VCaP (cell line): ENCODE data around the gene IMPACT.
A peak's percentile ranks its signal among the peaks of the same experiment; 100 is the strongest.

Source experiments
- H3K27ac ChIP-seq: fragments of 450-650 bp; 2 replicates; pipeline ENCODE4 v1.5.1; 2017
- TF ChIP-seq, protein P1 (sequence below): fragments of 450-650 bp; conservative IDR thresholded peaks from 2 replicates; pipeline ENCODE4 v1.5.1; 2017; ENCODE audit warnings: mild to moderate bottlenecking, moderate library complexity

IMPACT gene

DNA sequence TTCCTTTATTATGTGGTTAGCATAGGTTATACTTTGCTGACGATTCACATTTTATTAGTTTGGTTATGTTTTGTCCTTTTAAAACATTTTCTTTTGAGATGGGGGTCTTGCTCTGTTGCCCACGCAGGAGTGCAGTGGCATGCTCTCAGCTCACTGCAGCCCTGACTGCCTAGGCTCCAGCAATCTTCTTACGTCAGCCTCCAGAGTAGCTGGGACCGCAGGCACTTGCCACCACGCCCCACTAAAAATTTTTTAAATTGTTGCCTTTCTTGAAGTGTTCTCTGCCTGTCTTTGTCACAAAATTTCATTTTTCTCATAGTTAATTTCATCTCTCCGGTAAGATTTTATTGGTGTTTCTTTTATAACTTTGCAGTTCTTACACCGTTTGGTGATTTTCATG lies 52.9 kb downstream of the IMPACT start:
- no peak overlapping the region for H3K27ac ChIP-seq
- TF ChIP-seq, protein P1, sequence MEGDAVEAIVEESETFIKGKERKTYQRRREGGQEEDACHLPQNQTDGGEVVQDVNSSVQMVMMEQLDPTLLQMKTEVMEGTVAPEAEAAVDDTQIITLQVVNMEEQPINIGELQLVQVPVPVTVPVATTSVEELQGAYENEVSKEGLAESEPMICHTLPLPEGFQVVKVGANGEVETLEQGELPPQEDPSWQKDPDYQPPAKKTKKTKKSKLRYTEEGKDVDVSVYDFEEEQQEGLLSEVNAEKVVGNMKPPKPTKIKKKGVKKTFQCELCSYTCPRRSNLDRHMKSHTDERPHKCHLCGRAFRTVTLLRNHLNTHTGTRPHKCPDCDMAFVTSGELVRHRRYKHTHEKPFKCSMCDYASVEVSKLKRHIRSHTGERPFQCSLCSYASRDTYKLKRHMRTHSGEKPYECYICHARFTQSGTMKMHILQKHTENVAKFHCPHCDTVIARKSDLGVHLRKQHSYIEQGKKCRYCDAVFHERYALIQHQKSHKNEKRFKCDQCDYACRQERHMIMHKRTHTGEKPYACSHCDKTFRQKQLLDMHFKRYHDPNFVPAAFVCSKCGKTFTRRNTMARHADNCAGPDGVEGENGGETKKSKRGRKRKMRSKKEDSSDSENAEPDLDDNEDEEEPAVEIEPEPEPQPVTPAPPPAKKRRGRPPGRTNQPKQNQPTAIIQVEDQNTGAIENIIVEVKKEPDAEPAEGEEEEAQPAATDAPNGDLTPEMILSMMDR: no peak

DNA sequence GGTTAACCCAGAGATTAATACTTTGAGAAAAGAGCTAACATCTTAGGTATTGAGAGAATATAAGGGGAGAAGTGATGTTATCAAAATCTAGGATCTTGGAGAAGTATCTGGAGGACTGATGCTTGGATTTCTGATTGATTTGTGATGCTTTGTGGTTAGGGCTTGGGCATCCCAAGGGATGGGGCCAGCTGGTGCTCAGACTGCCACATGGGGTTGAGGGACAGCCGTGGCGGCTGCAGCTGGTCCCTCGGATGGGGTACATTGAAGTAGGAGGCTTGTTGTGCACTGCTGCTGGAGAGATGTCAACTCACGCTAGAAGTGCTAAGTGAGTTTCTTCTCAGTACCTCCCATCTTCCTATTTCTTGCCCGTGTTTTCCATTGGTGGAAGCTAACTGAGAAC lies 56.4 kb downstream of the IMPACT start:
- no peak overlapping the region for H3K27ac ChIP-seq

DNA sequence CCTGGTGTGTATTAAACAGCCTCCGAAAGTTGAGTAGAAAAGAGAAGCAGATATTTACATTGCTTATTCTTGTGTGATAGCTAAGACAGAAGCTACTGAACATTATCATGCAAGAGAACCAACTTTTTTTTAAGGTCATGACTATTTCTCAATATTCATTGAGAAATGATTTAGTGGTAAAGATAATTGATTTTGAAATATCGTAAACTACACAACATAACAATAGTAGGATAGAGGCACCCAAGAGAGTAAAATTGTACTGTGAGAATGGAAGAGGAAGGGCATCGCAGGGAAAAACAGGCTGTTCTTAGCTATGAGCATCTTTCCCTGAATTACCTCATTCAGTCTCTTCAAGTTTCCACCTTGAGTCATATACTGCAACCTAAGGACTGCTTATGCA lies 59.2 kb downstream of the IMPACT start:
- H3K27ac ChIP-seq: no peak overlapping the region
- TF ChIP-seq, protein P1: no peak

More for the DNA sequence above, 56.4 kb downstream of the IMPACT start:
- TF ChIP-seq, protein P1: no peak

DNA sequence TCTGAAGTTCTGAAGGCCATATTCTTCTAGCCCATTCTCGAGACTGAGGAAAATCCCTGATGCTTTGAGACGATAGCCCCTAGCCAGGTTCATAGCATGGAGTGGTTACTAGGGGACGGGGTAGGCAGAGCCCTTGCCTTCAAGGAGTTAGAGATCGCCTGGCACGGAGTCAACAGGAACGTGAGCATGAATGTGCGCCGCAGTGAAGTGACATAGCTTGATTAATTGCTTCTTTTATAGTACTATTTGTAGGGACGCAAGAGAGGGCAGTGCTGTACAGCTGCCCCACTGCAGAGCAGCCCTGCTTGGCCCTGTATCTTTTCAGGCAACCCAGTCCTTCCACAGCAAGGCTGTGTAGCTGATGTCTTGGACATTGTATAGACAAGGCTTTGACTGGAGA lies 60.2 kb downstream of the IMPACT start:
- no peak overlapping the region for H3K27ac ChIP-seq
- TF ChIP-seq, protein P1: no peak

DNA sequence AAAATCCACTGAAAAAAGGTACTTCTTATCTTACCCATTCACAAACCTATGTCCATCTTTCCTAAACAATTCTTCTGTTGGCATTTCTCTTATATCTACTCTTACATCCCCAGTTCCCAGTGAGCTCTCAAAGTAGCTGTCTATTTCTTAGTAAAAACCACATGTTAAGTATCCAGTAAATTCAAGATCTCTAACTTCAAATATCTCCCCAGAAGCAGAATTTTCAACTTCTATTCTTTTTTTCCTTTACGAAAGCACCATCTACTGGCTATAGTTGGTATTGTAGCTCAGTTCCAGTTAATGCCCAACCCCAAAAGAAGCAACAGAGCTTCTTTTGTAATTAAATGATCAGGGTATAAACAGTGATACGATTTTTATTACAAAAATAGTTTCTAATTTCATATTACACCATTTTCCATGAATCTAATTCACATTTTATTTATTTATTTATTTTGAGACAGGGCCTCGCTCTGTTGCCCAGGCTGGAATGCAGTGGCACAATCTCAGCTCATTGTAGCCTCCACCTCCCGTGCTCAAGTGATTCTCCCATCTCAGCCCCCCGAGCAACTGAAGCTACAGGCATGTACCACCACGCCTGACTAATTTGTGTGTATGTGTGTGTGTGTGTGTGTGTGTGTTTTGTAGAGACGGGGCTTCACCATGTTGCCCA lies 62.5 kb downstream of the IMPACT start:
- no peak overlapping the region for H3K27ac ChIP-seq
- TF ChIP-seq, protein P1: peak; percentile 84

DNA sequence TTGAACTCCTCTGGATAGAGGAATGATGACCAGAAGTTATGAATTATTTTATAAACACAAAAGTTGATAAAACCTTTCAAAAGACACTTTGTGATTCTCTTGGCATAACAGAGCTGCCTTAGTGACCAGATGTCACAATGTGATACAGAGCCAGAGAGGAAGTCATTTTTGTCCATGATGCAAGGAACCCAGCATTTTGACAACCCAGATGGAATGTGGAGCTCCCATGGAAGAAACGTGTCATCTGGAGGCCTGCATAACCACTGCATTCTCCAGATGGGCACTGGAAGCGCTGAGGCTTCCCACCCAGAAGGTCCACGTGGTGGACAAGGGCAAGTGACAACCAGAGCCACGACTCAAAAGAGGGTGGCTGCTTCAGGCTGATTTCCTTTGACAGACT lies 64.1 kb downstream of the IMPACT start:
- TF ChIP-seq, protein P1: no peak
- H3K27ac ChIP-seq: no peak overlapping the region

DNA sequence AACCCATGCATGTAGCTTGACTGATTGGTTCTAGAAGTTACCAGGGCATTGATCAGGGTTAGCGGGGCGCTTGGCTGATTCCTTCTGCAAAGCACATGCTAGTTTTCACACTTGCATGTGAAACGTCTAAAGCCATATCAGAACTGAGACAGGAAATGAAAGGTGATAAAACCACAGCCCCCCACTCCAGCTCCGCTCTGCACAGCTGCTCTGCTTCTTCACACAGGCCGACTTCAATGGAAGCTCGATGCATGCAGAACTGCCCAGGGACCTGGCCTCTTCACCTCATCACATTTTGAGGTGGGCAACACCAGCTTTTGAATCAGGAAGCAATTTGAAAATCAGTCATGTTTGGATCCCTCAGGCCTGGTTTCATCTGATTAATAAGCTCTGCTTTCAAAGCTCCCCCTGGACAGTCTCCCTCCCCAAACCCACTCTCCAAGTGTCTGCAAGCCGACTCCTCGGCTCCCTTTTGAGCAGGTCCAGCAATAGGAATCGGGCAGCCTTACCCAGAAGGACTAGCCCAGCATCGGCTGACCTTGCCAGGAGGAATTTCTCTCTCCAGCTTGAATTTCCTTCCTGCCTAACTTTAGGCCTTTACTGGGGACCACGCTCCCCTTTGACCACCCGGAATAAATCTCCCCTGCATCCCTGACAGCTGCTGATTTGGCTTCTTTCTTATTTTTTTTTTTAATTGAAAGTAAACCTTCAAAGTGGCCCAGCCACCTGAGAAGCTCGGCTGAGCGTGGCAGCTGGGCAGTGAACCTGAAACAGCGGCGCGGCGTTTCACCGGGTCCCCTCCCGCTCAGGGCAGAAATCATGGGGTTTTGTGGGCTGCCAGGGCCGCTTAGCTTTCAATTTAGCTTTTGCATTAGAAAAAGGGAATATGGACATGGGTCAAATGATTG lies 65.7 kb downstream of the IMPACT start:
- no peak overlapping the region for H3K27ac ChIP-seq
- TF ChIP-seq, protein P1: no peak
